ENCODE measurements around the gene GALNT16.

GALNT16 gene

DNA sequence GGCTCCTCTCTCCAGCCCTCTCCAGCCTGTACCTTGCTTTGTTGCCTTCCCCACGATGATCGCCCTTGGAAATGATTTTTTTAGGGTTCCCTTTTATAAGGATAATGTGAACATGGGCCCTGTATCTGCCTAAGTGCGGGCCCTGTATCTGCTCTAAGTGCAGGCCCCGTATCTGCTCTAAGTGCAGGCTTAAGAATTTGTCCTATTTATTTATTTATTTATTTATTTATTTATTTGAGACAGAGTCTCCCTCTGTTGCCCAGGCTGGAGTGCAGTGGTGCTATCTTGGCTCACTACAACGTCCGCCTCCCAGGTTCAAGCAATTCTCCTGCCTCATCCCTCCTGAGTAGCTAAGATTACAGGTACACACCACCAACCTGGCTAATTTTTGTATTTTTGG is 22.5 kb downstream of the GALNT16 start:
- no peak for TF ChIP-seq CTCF (IDR thresholded peaks at IDR 0.05)
- DNase-seq (ENCODE audit: low spot score), result no peak

DNA sequence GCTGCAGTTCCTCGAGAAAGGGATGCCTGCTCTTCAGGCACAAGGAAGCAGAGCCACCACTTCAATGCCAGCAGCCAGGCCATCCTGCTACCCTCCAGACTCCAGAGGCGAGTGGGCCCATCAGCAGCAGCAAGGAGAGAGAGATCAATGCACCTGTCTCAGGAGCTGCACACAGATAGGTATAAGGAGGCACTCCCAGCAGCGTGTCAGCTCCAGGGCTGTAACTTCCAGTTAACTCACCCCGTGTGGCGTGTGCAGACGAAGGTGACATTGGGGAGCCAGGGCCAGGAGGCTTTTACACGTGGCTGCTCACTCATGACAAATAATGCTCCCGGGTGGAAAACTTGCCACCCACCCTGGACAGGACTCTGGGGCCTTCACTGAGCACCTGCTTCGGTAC is 24.2 kb downstream of the GALNT16 start:
- Histone ChIP-seq H3K27ac (no peak overlapping the region), H3K4me3 (no peak overlapping the region)
- DNase-seq (ENCODE audit: low spot score), result no peak
- no peak for TF ChIP-seq CTCF (IDR thresholded peaks at IDR 0.05)

More for the DNA sequence above, 22.5 kb downstream of the GALNT16 start:
- no peak overlapping the region for H3K4me3 ChIP-seq
- H3K27ac ChIP-seq, result no peak overlapping the region

DNA sequence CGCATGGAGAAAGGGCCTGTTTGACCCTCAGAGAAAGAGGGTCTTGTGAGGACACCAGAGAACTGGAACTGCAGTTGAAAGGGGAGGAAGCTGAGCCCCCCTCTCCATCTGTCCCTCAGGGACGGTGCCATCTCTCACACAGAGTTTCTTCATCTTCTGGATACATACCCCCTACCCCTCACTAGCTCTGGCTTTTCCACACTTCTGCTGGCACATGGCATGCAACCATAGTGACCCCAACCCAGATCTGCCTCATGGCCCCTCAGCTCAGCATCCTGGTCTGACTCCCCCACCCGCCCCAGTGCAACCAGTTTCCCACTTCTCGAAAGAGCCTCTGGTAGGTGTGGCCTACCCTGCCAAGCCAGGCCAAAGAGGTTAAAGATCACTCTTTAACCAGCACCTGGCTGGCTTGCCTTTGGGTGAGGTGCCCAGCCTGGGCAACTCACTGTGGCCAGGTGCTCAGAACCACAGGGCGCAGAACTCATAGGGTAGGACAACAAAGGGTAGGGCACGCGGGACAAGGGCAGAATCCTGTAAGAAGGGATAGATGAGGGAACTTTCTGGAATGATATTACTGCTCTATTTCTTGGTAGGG is 25.8 kb downstream of the GALNT16 start:
- no peak for DNase-seq (ENCODE audit: low spot score)
- Histone ChIP-seq H3K27ac (no peak overlapping the region), H3K4me3 (no peak overlapping the region)
- no peak for TF ChIP-seq CTCF (IDR thresholded peaks at IDR 0.05)

DNA sequence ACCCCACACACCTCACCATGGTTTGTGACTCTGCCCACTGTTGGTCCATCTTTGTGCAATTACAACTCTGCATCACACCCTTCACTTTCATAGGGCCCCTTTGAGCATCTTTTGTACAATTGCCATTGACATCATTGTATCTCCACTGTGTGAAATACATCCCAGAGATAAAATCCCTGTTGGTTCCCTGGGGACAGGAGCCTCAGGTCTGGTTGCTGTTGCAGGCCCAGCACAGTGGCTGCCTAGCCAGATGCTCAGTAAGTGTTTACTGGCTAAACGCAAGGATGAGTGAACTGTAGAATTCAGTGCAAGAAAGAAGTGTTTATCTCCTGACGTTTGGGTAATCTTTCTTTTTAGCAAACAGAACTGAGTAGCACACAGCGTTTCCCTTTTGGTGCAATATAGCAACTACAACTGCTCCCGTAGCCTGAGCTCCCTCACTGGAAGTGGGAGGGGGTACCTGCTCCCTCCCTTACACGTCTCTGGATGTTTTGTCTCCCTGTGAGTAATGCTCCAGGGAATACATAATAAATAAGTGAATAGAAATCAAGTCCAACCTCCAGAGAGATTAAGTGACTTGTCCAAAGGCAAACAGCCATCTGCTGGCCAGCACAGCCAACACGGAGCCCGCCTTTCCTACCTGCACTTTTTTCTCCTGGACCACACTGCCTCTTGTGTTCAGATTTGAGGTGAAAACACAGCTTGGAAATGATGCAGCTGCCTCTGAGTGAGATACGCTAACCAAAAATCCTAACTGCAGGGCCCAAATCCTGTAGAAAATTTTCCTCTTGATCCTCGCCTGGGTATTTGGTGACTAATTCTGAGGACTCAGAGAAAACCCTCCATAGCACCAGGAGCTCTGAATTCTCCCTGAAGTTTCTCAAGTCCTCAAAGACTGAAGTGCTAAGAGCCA is 27.4 kb downstream of the GALNT16 start:
- Histone ChIP-seq H3K4me3 (no peak overlapping the region), H3K27ac (peak overlapping the region in 1 of 2 donors; percentile 60)
- no peak for DNase-seq (ENCODE audit: low spot score)
- no peak for TF ChIP-seq CTCF (IDR thresholded peaks at IDR 0.05)

- peak overlapping the region in 1 of 2 donors; percentile 60 for H3K27ac ChIP-seq
- TF ChIP-seq CTCF (IDR thresholded peaks at IDR 0.05), result no peak
- DNase-seq (ENCODE audit: low spot score), result no peak
- no peak overlapping the region for H3K4me3 ChIP-seq
Observed at GRCh38 chr14:69288011-69288771, 28.2 kb downstream of the GALNT16 start.

DNA sequence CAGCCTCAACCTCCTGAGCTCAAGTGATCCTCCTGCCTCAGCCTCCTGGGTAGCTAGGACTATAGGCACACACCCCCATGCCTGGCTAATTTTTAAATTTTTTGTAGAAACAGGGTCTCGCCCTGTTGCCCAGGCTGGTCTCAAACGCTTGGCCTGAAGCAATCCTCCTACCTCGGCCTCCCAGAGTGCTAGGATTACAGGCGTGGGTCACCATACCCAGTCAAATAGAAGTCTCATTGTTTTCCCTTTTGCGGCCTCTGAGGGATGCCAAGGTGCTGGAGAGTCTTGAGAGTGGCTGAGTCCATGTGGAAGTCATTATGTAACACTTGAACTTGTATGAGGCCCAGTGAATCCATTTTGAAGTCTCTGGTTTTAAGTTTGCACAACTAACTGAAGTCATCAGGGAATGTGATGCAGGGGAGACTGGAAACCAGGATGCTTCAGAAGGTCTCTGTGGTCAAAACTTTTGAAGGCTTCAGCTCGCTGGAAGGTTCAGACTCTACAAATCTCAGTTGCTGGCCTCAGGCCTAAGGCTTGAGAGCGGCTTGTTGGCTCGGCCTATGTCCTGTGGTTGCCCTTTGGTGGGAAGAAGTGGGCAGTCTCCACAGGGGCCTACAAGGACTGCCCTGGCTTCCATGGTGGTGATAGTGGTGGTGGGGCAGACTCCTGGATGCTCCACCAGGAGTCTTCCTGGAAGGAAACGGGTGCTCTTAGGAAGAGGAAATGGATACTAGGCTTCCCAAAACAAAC is 29.2 kb downstream of the GALNT16 start:
- no peak for DNase-seq (ENCODE audit: low spot score)
- Histone ChIP-seq H3K27ac (no peak overlapping the region), H3K4me3 (no peak overlapping the region)
- no peak for TF ChIP-seq CTCF (IDR thresholded peaks at IDR 0.05)

Data from coronary artery (tissue), 2 donors.